Spleen (tissue), 11 donors: ENCODE measurements around the gene PSRC1. TPM values are rescaled to one million over a fixed set of nuclear protein-coding genes. Genes with fewer than 3 reads are reported as not detected.

ENCODE experiments used
- DNase-seq: peaks from one replicate; pipeline ENCODE4 v3.0.0-alpha.2; 2020
- H3K27ac ChIP-seq, 8 donors: fragments of 200-600 bp; sonication (generic) in 7 of 8; 1 replicate in 4 of 8; 2 replicates in 4 of 8; pipeline versions ENCODE4 v1.5.0 to v1.8.0; 2016 to 2021; ENCODE audit warnings: inconsistent platforms in 4 of 8, mild to moderate bottlenecking in 4 of 8, moderate library complexity in 1 of 8
- H3K27me3 ChIP-seq, 7 donors: fragments of 200-600 bp; sonication (generic) in 6 of 7; replicated peaks in 1 of 7; 1 replicate in 4 of 7; 2 replicates in 3 of 7; pipeline versions ENCODE4 v1.5.0 to v1.8.0; 2016 to 2021; ENCODE audit warnings: inconsistent platforms in 3 of 7, mild to moderate bottlenecking in 1 of 7
- H3K36me3 ChIP-seq, 6 donors: fragments of 200-600 bp; sonication (generic) in 5 of 6; 1 replicate in 4 of 6; 2 replicates in 2 of 6; pipeline versions ENCODE4 v1.5.0 to v1.8.0; 2016 to 2021; ENCODE audit warnings: inconsistent platforms in 2 of 6
- H3K4me1 ChIP-seq, 6 donors: fragments of 200-600 bp; sonication (generic) in 5 of 6; 1 replicate in 3 of 6; 2 replicates in 3 of 6; pipeline versions ENCODE4 v1.5.0 to v1.8.0; 2016 to 2021; ENCODE audit warnings: inconsistent platforms in 3 of 6
- H3K4me3 ChIP-seq, 8 donors: fragments of 200-600 bp; sonication (generic) in 7 of 8; 1 replicate in 4 of 8; 2 replicates in 4 of 8; pipeline versions ENCODE4 v1.5.0 to v1.8.0; 2016 to 2021; ENCODE audit warnings: inconsistent platforms in 4 of 8, mild to moderate bottlenecking in 4 of 8, moderate library complexity in 2 of 8
- H3K9me3 ChIP-seq, 8 donors: fragments of 200-600 bp; sonication (generic) in 7 of 8; 1 replicate in 4 of 8; 2 replicates in 4 of 8; pipeline versions ENCODE4 v1.5.0 to v1.8.0; 2016 to 2021; ENCODE audit warnings: inconsistent platforms in 4 of 8
- CTCF ChIP-seq, 11 experiments: fragments of 200-600 bp in 7 of 11; fragments of 450-650 bp in 4 of 11; sonication (generic) in 4 of 11; IDR thresholded peaks in 8 of 11; conservative IDR thresholded peaks in 3 of 11; 1 replicate in 7 of 11; 2 replicates in 4 of 11; pipeline versions ENCODE4 v1.4.0 to v1.8.0; 2016 to 2021; ENCODE audit warnings: antibody characterized with exemption in 11 of 11, inconsistent platforms in 4 of 11, mild to moderate bottlenecking in 1 of 11
- POLR2A ChIP-seq, 3 donors: fragments of 450-650 bp; IDR thresholded peaks; one replicate each; pipeline ENCODE4 v1.5.1; 2017; ENCODE audit warnings: antibody characterized with exemption in 3 of 3, mild to moderate bottlenecking in 1 of 3
- POLR2AphosphoS5 ChIP-seq, 3 donors: sonication (generic); formaldehyde crosslinking; IDR thresholded peaks; one replicate each; pipeline ENCODE4 v1.5.1; 2017; ENCODE audit warnings: antibody characterized with exemption in 3 of 3
- WGBS, 5 donors: extraction: QIAGEN DNeasy Blood & Tissue Kit in 3 of 5; methylation state at CpG; one replicate each; pipeline versions ENCODE4 v1.1.5 to v1.1.7; 2013 to 2018; 5-methylcytosine and 5-hydroxymethylcytosine counted together
- intact Hi-C: fragments of 100-400 bp; cut with DNase I; formaldehyde crosslinking; loops from one replicate; pipeline ENCODE4 v1.15.0; 2023; ENCODE audit warnings: low total_unique reads
- polyA plus RNA-seq, 3 donors: library from polyadenylated mRNA; stranded (reverse); fragments of 200-250 nt; gene quantifications; one replicate each; pipeline ENCODE4 v1.2.1, GENCODE V29; 2013
- total RNA-seq, 7 donors: library from RNA; depleted of rRNA in 3 of 7; stranded (reverse); fragments of >200 nt in 3 of 7; fragmentation: NEBNext Ultra II Directional in 4 of 7; extraction: Animal tissue kit (Norgen Biotek cat#: 25700) in 4 of 7; gene quantifications; one replicate each; pipeline versions ENCODE4 v1.1.0 to v1.2.1, GENCODE V29; 2016 to 2021
- donor health status: healthy with polysubstance abuse.
- donor health status: DM: no; HTN: no; CAD: no; lungs with moderate emphysema.
- donor health status: DM: no; HTN: no; CAD: no.
- donor health status: Bipolar disorder and iron deficiency.
- donor health status: healthy.
- donor health status: DM: no; HTN: no; CAD: no.
- donor health status: DM: yes; HTN: yes; CAD: no.

PSRC1 gene
- total and polyA plus RNA-seq, 10 donors = 2.0 to 9.3 (median 3.5) TPM

- 86 to 92% (median 88%) methylated on average over 7 of the region's 7 CpGs for WGBS, 5 donors
- H3K4me1 ChIP-seq = peaks cover 4 to 33% (median 25%) of the 10 kb centered on the region in 6 donors
- DNase-seq = no peak
- no peak overlapping the region for H3K4me3 ChIP-seq
- no peaks in the 10 kb centered on the region for H3K36me3 ChIP-seq
- TF ChIP-seq CTCF (IDR thresholded peaks at IDR 0.05 in 8 of 11, conservative IDR thresholded peaks at IDR 0.05 in 3 of 11) = no peak
- no peak for TF ChIP-seq POLR2A (IDR thresholded peaks at IDR 0.05)
- TF ChIP-seq POLR2AphosphoS5 (IDR thresholded peaks at IDR 0.05) = no peak
- H3K27me3 ChIP-seq = peaks cover 0 to 96% (median 7%) of the 10 kb centered on the region in 7 donors
- no peak overlapping the region for H3K27ac ChIP-seq
- no peaks in the 10 kb centered on the region for H3K9me3 ChIP-seq
- intact Hi-C loops = no loop called here
Measured at GRCh38 chr1:109246141-109246551, 36.8 kb downstream of the PSRC1 start.

- no peak for TF ChIP-seq CTCF (IDR thresholded peaks at IDR 0.05 in 8 of 11, conservative IDR thresholded peaks at IDR 0.05 in 3 of 11)
- TF ChIP-seq POLR2A (IDR thresholded peaks at IDR 0.05) = no peak
- TF ChIP-seq POLR2AphosphoS5 (IDR thresholded peaks at IDR 0.05) = no peak
- no peak overlapping the region for H3K27ac ChIP-seq
- H3K27me3 ChIP-seq = peaks cover 0 to 79% (median 0%) of the 10 kb centered on the region in 7 donors
- H3K4me1 ChIP-seq = peaks cover 8 to 29% (median 21%) of the 10 kb centered on the region in 6 donors
- H3K9me3 ChIP-seq = no peaks in the 10 kb centered on the region
- no peak overlapping the region for H3K4me3 ChIP-seq
- intact Hi-C loops = no loop called here
- WGBS, 5 donors = 78 to 94% (median 89%) methylated on average over 8 of the region's 8 CpGs
- peaks cover 0 to 7% (median 5%) of the 10 kb centered on the region in 6 donors for H3K36me3 ChIP-seq
- DNase-seq = no peak
Measured at GRCh38 chr1:109243860-109244552, 38.9 kb downstream of the PSRC1 start.

GRCh38 chr1:109243221-109243620 lies 39.7 kb downstream of the PSRC1 start:
- WGBS, 5 donors = 69 to 78% (median 73%) methylated on average over 5 of the region's 5 CpGs
- TF ChIP-seq POLR2A (IDR thresholded peaks at IDR 0.05) (no peak), POLR2AphosphoS5 (IDR thresholded peaks at IDR 0.05) (no peak), CTCF (IDR thresholded peaks at IDR 0.05 in 8 of 11, conservative IDR thresholded peaks at IDR 0.05 in 3 of 11) (no peak)
- H3K4me3 ChIP-seq = no peak overlapping the region
- peaks cover 8 to 25% (median 17%) of the 10 kb centered on the region in 6 donors for H3K4me1 ChIP-seq
- no peak for DNase-seq
- no peak overlapping the region for H3K27ac ChIP-seq
- intact Hi-C loops = no loop called here
- no peaks in the 10 kb centered on the region for H3K9me3 ChIP-seq
- H3K36me3 ChIP-seq = peaks cover 0 to 15% (median 13%) of the 10 kb centered on the region in 6 donors
- H3K27me3 ChIP-seq = peaks cover 0 to 71% (median 0%) of the 10 kb centered on the region in 7 donors

- TF ChIP-seq CTCF (IDR thresholded peaks at IDR 0.05 in 8 of 11, conservative IDR thresholded peaks at IDR 0.05 in 3 of 11) (no peak), POLR2A (IDR thresholded peaks at IDR 0.05) (no peak), POLR2AphosphoS5 (IDR thresholded peaks at IDR 0.05) (no peak)
- no peaks in the 10 kb centered on the region for H3K9me3 ChIP-seq
- peaks cover 0 to 63% (median 0%) of the 10 kb centered on the region in 7 donors for H3K27me3 ChIP-seq
- H3K27ac ChIP-seq = no peak overlapping the region
- H3K4me1 ChIP-seq = peaks cover 8 to 25% (median 17%) of the 10 kb centered on the region in 6 donors
- H3K36me3 ChIP-seq = peaks cover 0 to 23% (median 21%) of the 10 kb centered on the region in 6 donors
- H3K4me3 ChIP-seq = no peak overlapping the region
- WGBS, 5 donors = 53 to 69% (median 58%) methylated on average over 7 of the region's 7 CpGs
- DNase-seq = peak; percentile 51
- intact Hi-C loops = no loop called here
Measured at GRCh38 chr1:109242387-109242786, 40.6 kb downstream of the PSRC1 start.
